Measurements from ENCODE around the gene ESPN.

ESPN gene

DNA sequence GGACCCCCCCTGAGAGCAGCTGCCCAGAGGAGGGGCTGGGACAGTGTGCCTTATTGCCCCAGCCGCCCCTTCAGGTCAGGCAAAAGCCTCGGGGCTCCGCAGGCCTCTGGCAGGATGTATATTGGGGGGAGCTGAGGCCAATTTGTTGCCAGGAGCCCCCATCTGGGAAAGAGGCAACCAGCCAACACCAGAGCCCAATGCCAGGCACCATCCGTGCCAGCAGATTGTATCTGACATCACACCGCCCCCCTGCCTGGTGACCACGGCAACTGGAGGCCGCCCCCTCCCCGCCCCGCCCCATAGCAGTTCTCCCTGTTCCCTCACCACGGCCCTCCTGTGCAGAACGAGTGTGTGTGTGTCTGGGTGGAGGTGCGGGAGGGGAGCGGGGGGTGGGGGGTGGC is 70.5 kb downstream of the ESPN start:
- H3K27ac Mint-ChIP-seq: no peak overlapping the region
- no peaks in the 10 kb centered on the region for H3K9me3 Mint-ChIP-seq
- peaks cover 44% of the 10 kb centered on the region for H3K4me1 Mint-ChIP-seq
- H3K4me3 Mint-ChIP-seq: no peak overlapping the region
- CTCF ChIA-PET: interaction anchor here (1.4 to 1.7 kb wide), 2 partner anchors 72 to 152 kb away, joined by 4 read pairs; no protein-coding TSS in a partner anchor
- H3K36me3 Mint-ChIP-seq: no peaks in the 10 kb centered on the region
- peaks cover 44% of the 10 kb centered on the region for H3K27me3 Mint-ChIP-seq
- no peak for DNase-seq

DNA sequence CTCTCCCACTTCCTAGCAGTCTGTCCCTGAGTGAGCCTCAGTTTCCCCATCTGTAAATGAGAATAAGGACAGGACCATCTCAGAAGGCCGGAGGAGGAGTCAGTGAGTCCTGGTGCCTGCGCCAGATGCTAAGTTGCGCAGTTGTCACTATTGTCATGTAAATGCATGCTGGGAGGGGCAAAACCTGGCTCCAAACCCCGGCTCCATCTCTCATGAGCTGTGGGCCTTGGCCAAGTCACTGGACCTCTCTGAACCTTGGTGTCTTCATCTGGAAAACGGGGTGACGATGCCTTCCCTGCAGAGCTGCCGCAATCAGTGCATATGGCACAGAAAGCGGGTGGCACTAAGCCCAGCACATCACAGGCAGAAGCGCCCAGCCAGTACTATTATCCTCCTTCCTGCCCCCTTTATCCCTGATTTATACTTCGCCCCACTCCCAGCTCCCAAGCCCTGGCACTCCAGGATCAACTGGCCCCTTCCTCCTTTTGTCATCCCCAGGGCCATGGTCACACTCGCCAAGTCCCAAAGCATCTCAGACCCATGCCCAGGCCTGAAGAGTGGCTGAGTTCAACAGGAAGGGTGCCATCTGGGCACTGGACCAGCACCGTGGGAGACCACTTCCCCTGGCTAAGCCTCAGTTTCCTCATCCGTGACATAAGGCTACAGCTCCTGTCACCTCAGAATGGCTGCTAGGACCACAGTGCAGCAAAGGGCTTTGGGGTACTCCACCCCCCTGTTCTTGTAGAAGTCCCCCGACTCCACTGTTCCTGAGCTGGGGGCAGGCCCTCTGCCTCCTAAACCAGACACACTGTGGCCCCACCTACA is 71.2 kb downstream of the ESPN start:
- H3K9me3 Mint-ChIP-seq: no peaks in the 10 kb centered on the region
- no peak overlapping the region for H3K27ac Mint-ChIP-seq
- CTCF ChIA-PET: interaction anchor here (1.4 to 1.7 kb wide), 2 partner anchors 72 to 151 kb away, joined by 4 read pairs; no protein-coding TSS in a partner anchor
- peaks cover 51% of the 10 kb centered on the region for H3K27me3 Mint-ChIP-seq
- DNase-seq: no peak
- peaks cover 44% of the 10 kb centered on the region for H3K4me1 Mint-ChIP-seq
- H3K4me3 Mint-ChIP-seq: peak overlapping the region; percentile 50
- H3K36me3 Mint-ChIP-seq: no peaks in the 10 kb centered on the region

DNA sequence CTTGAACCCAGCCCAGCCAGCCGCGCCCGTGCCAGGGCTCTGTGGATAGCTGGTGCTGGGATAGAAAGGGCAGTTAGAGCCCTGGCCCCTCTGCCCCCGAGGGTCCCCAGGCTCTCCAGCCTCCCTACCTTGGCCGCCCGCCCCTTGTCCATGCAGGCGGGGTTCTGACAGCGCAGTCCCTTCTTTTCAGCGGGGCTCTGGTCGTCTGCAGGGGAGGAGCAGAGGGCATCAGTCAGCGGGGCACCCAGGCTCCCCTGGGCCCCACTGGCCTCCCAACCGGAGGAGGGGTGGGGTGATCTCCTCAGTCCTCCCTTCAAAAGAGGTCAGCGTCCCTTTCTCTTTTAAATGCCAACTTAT is 71.8 kb downstream of the ESPN start:
- Mint-ChIP-seq H3K4me3 (peak overlapping the region; percentile 50), H3K9me3 (no peaks in the 10 kb centered on the region), H3K36me3 (no peaks in the 10 kb centered on the region), H3K27ac (no peak overlapping the region), H3K4me1 (peaks cover 41% of the 10 kb centered on the region), H3K27me3 (peaks cover 57% of the 10 kb centered on the region)
- DNase-seq: no peak
- CTCF ChIA-PET: interaction anchor here (1.4 to 1.7 kb wide), 2 partner anchors 73 to 150 kb away, joined by 4 read pairs; no protein-coding TSS in a partner anchor

DNA sequence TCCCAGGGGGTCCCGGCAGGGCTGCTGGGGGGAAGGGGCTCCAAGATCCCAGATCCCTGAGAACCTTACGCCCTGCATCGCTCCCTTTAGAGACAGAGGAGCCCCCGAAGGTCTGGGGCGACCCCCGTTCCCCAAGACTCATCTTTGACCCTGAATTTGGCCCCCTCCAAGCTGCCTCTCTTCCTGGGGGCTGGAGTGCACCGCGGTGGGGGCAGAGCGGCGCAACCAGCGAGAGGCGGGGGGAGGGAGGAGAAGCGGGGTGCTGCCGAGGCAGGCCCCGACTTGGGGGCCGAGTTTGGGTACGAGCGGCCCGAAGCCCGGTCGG is 72.3 kb downstream of the ESPN start:
- peaks cover 36% of the 10 kb centered on the region for H3K4me1 Mint-ChIP-seq
- peak overlapping the region; percentile 50 for H3K4me3 Mint-ChIP-seq
- no peak for DNase-seq
- CTCF ChIA-PET: no interaction called here
- H3K27me3 Mint-ChIP-seq: peaks cover 61% of the 10 kb centered on the region
- no peak overlapping the region for H3K27ac Mint-ChIP-seq
- no peaks in the 10 kb centered on the region for H3K36me3 Mint-ChIP-seq
- H3K9me3 Mint-ChIP-seq: no peaks in the 10 kb centered on the region

DNA sequence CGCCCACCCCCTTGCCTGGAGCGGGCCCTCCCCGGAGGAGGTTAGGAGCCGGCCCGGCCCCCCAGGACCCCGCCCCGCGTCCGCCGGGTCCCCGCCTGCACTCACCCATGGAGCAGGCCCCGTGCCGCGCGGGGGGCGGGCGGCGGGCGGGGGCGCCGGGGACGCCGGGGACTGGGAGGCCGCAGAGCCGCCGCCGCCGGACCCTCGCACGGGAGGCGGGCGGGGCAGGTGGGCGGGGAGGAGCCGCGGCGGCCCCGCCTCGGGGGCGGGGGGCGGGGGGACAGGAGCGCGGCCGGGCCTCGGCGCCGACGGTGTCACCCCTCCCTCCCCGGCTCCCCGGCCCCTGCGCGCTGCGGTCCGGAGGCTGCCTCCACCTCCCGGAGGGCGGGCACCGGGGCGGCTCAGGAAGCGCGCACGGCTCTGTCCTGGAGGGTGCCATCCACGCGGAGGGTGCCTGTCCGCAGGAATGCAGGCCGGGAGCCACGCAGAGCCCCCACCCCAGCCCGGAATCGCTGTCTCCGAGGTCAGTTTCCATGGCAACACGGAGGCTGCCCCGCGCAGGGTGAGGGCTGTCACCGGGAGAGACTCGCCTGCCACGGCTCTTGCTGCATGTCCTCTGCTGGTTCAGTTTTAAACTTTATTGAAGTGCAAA is 72.8 kb downstream of the ESPN start:
- Mint-ChIP-seq H3K27me3 (peaks cover 61% of the 10 kb centered on the region), H3K4me1 (peaks cover 32% of the 10 kb centered on the region), H3K9me3 (no peaks in the 10 kb centered on the region), H3K36me3 (no peaks in the 10 kb centered on the region), H3K27ac (no peak overlapping the region), H3K4me3 (peak overlapping the region; percentile 72)
- peak; percentile 76 for DNase-seq
- CTCF ChIA-PET: interaction anchor here (1.2 kb wide), 1 partner anchor 150 kb away, joined by 3 read pairs; no protein-coding TSS in a partner anchor

DNA sequence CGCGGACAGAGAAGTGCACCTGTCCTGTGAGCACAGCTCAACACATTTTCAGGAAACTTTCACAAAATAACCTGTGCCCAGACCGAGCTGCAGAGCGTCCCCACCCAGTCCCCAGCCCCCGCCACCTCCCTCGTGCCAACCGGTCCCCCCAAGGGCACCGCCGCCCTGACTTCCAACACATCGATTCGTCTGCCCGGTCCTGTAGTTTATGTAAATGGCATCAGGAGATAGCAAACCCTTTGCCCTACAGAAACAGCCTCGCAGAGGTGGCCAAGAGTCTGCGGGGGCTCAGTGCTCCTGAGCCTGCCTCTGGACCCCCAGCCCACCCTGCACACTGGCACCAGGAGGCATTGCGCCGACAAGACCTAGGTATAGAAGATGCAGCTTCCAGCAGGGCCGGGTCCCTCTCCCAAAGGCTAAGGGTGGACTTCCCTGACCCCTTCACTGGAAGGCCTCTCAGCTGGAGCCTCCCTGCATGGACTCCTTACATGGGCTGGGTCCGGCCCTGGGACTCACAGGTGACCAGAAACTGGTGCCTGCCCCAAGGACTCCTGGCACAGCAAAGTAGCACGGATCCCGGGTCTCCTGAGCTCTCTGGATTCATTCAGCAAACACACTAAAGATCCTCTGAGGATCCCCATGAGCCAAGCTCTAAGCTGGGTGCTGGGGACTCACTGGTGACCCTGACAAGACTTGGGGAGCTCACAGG is 73.4 kb downstream of the ESPN start:
- no peak for DNase-seq
- H3K36me3 Mint-ChIP-seq: no peaks in the 10 kb centered on the region

DNA sequence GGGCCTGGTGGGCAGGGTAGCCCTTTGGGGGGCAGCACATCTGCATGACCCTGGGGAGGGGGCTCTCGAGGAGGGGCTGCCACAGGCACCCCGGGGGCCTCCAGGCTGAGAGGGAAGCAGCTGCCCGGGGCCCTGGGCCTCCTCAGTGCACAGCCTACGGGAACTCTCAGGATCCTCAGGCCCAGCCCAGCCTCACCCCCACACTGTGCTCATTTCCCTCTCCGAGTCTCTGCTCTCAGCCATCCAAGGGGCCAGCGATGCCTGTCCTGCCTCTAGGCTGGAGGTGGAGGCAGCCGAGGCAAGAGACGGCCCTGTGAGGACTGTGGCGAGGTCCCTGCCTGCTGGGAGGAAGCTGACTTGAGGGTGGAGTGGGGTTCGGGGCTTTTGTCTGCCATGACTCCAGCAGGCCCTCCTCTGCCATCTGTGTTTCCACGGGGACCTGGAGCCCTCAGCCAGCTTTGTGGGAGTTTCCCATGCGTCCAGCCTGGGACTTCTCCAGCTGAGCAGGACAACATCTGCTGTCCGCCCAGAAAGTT is 74.1 kb downstream of the ESPN start:
- Mint-ChIP-seq H3K36me3 (no peaks in the 10 kb centered on the region), H3K4me3 (no peak overlapping the region), H3K4me1 (peaks cover 21% of the 10 kb centered on the region), H3K27me3 (peaks cover 61% of the 10 kb centered on the region), H3K27ac (no peak overlapping the region), H3K9me3 (no peaks in the 10 kb centered on the region)
- DNase-seq: no peak
- CTCF ChIA-PET: interaction anchor here (1.2 to 1.4 kb wide), 4 partner anchors 9 to 148 kb away, joined by 3 to 5 read pairs (median 4); no protein-coding TSS in a partner anchor

More for the DNA sequence above, 73.4 kb downstream of the ESPN start:
- Mint-ChIP-seq H3K9me3 (no peaks in the 10 kb centered on the region), H3K4me3 (peak overlapping the region; percentile 72), H3K27ac (no peak overlapping the region), H3K27me3 (peaks cover 61% of the 10 kb centered on the region), H3K4me1 (peaks cover 25% of the 10 kb centered on the region)
- CTCF ChIA-PET: interaction anchor here (1.2 kb wide), 1 partner anchor 149 kb away, joined by 3 read pairs; no protein-coding TSS in a partner anchor

DNA sequence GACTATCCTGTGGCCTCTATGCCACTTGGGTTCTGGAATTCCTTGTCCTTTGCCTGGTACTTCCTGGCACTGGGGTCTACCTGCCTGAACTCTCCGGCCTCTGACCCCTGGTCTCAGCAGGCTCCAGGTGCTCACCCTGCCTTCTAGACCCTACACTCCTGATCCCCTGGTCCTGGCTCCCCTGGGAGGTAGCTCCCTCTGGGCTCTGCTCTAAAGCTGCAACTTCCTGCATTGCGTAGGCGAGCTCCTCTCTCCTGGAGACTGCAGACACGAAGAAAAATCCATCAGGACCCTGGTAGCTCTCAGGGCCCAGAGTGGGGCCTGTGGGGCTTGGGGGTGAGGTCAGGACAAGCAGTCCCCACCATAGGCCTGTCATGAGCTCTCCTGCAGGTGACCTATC is 74.7 kb downstream of the ESPN start:
- DNase-seq: peak; percentile 20
- Mint-ChIP-seq H3K27me3 (peaks cover 61% of the 10 kb centered on the region), H3K4me1 (peaks cover 21% of the 10 kb centered on the region), H3K4me3 (no peak overlapping the region), H3K9me3 (no peaks in the 10 kb centered on the region), H3K27ac (no peak overlapping the region), H3K36me3 (no peaks in the 10 kb centered on the region)
- CTCF ChIA-PET: interaction anchor here (1.3 to 1.4 kb wide), 3 partner anchors 9 to 147 kb away, joined by 4 to 5 read pairs (median 5); no protein-coding TSS in a partner anchor

DNA sequence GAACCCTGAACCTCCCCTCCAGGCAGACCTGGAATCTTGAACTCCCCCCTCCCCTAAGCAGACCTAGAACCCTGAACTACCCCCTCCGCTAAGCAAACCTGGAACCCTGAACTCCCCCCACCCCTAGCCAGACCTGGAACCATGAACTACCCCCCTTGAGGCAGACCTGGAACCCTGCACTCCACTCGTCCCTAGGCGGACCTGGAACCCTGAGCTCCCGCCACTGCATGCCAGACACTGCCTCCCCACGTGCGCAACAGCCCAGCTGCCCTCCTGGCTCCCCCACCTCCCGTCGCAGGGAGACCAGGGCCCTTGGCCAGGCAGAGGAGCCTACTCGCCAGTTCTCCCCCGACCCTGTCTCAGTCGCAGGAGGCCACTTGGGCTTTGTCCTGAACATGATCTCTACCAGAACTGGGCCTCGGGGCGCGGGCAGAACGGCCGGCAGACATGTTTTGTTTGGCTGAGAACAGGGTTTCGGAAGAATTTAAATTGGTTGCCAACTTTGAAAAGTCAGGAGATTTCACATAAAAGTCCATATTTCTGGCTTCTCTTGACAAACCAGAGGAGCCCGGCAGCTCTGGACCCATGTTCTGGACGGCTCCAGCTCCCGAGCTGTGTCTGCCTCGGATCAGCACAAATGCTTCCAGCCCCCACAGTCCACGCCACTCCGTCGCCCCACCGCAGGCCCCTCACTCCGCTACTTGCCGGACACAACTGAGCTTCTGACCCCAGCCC is 76.1 kb downstream of the ESPN start:
- DNase-seq: no peak
- no peak overlapping the region for H3K27ac Mint-ChIP-seq
- no peaks in the 10 kb centered on the region for H3K36me3 Mint-ChIP-seq
- CTCF ChIA-PET: interaction anchor here (1.2 kb wide), 1 partner anchor 121 kb away, joined by 3 read pairs; no protein-coding TSS in a partner anchor
- no peak overlapping the region for H3K4me3 Mint-ChIP-seq
- no peaks in the 10 kb centered on the region for H3K9me3 Mint-ChIP-seq
- peaks cover 16% of the 10 kb centered on the region for H3K4me1 Mint-ChIP-seq
- H3K27me3 Mint-ChIP-seq: peaks cover 60% of the 10 kb centered on the region

DNA sequence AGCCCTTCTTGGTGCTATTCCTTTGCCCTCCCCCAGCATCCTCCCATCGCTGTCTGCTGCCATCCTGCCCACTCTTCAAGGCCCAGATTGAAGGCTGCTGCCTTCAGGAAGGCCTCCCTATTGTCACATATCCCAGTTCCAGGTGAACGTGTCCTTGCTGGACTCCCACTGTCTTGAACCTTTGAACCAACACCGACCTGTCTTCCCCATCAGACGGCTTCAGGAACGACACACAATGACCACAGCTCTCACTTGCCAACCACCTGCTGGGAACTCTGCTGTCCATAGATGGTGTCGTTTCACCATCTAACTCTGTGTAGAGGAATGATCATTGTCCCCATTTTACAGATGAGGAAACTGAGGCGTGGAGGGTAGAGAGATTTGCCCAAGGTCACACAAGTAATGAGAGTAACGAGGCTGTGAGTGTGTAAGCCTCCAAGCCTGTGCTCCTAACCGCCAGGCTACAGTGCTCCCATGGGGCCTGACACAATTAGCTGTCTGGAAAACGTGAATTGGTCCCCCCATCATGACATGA is 76.8 kb downstream of the ESPN start:
- Mint-ChIP-seq H3K27me3 (peaks cover 55% of the 10 kb centered on the region), H3K36me3 (no peaks in the 10 kb centered on the region), H3K4me3 (no peak overlapping the region), H3K9me3 (no peaks in the 10 kb centered on the region), H3K27ac (peak overlapping the region; percentile 24), H3K4me1 (peaks cover 11% of the 10 kb centered on the region)
- DNase-seq: no peak
- CTCF ChIA-PET: interaction anchor here (1.2 kb wide), 1 partner anchor 121 kb away, joined by 3 read pairs; no protein-coding TSS in a partner anchor

DNA sequence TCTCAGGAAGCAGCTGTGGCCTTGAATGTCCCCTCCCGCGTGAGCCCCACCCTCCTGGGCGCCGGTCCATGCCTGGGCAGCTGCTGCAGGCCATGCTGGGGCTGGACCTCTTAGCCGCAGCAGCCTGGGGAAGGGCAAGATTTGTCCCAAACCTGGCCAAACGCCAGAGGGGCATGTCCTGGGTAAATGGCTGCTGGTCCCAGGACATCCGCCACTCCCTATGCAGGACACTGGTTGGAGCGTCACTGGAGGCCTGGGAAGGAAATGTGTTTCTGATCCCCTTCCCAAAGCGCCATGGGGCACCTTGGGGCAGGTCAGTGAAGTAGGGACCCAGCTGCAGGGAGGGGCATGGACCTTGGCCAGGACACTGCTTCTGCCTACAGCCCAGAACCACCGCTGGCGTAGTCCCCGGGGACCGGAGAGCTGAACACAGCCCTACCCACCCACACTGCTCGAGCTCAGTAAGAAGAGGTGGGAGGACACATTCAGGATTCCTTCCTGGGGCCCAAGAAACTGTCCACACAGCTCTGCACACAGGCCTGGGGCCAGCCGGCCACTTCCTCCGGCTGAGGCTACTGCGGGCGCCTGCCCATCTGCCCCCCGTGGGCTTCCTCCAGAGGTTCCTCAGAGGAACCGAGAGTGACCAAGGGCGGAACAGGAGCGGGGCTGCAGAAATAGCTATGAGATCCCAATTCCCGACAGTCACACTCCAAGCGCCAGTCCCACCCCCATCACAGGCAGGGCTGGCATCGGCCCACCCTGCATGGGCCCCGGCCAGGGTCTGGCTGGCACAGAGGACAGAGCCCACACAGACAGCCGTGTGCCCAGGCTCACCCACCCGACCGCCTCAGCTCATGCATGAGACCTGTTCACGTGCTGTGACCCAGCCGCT is 77.7 kb downstream of the ESPN start:
- Mint-ChIP-seq H3K36me3 (no peaks in the 10 kb centered on the region), H3K4me1 (peaks cover 8% of the 10 kb centered on the region), H3K27me3 (peaks cover 54% of the 10 kb centered on the region), H3K4me3 (no peak overlapping the region), H3K9me3 (no peaks in the 10 kb centered on the region), H3K27ac (no peak overlapping the region)
- no peak for DNase-seq
- CTCF ChIA-PET: interaction anchor here (1.2 to 1.9 kb wide), 3 partner anchors 52 to 144 kb away, joined by 3 to 4 read pairs (median 3); partner anchors contain the start of gene NOL9

DNA sequence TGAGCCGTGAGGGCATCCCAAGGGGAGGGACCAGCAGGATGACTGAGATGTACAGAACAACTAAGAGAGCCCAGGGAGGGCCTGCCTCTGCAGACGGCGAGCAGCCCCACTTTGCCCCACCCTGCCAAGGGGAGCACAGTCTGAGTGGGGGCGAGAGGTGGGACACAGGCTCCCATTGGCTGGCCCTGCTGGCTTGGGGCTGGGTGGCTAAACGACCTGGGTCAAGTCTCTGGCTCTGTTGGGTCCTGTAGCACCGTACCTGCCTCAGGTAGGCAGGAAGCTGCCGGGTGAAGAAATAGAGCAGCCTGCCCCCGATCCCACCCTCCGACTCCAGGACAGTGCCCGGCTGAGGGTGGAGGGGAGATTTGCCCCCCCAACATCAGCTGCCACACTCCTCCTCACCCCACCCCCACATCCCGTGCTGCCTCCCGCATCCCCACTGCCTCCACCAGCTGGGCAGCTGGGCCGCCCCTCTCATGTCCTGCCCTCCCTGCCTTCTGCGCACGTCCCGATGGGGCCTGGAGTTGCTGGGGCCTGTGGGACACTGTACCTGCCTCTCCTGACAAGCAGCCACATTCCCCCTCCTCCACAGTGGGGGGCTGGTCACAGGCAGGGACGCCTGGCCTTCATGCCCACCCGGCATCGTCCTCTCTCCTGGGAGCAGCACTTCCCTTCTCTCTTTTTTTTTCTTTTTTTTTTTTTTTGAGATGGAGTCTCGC is 79.5 kb downstream of the ESPN start:
- CTCF ChIA-PET: interaction anchor here (1.9 kb wide), 1 partner anchor 50 kb away, joined by 4 read pairs; the partner anchor contains the start of gene NOL9
- H3K4me3 Mint-ChIP-seq: no peak overlapping the region
- DNase-seq: peak; percentile 18
- H3K27ac Mint-ChIP-seq: no peak overlapping the region
- H3K9me3 Mint-ChIP-seq: no peaks in the 10 kb centered on the region
- peaks cover 46% of the 10 kb centered on the region for H3K27me3 Mint-ChIP-seq
- no peaks in the 10 kb centered on the region for H3K4me1 Mint-ChIP-seq
- no peaks in the 10 kb centered on the region for H3K36me3 Mint-ChIP-seq

Measured in activated naive CD4-positive, alpha-beta T cell treated with anti-CD3 and anti-CD28 coated beads, Interleukin-2, amount 10 ng/mL, durations not matched to agents 7 days and 5 days (primary cell).